Endothelial cell of umbilical vein (primary cell): ENCODE results near the gene EMB.

Experiments
- EZH2 ChIP-seq: IDR thresholded peaks from 2 replicates; pipeline ENCODE4 v1.6.1; 2012; ENCODE audit warnings: borderline replicate concordance, low read depth, mild to moderate bottlenecking, moderate library complexity, low read length, inconsistent platforms; ENCODE audit not compliant: severe bottlenecking
- POLR2A ChIP-seq: IDR thresholded peaks from 2 replicates; pipeline ENCODE4 v1.6.1; 2012; ENCODE audit warnings: low read depth, mild to moderate bottlenecking, control low read depth, low read length
- POLR2AphosphoS5 ChIP-seq: IDR thresholded peaks from 2 replicates; pipeline ENCODE4 v1.6.1; 2012; ENCODE audit warnings: low read depth, mild to moderate bottlenecking, control low read depth, low read length, moderate library complexity; ENCODE audit not compliant: insufficient read depth
- TF ChIP-seq, protein P1 (sequence below), 2 donors: IDR thresholded peaks; 1 replicate in 1 of 2; 2 replicates in 1 of 2; pipeline ENCODE4 v1.5.1; 2011; ENCODE audit warnings: low read length in 2 of 2, mild to moderate bottlenecking in 2 of 2, moderate library complexity in 2 of 2, control low read depth in 1 of 2, inconsistent platforms in 1 of 2, low read depth in 1 of 2; ENCODE audit not compliant: insufficient read depth in 1 of 2; ENCODE audit errors: extremely low read depth in 1 of 2

DNA sequence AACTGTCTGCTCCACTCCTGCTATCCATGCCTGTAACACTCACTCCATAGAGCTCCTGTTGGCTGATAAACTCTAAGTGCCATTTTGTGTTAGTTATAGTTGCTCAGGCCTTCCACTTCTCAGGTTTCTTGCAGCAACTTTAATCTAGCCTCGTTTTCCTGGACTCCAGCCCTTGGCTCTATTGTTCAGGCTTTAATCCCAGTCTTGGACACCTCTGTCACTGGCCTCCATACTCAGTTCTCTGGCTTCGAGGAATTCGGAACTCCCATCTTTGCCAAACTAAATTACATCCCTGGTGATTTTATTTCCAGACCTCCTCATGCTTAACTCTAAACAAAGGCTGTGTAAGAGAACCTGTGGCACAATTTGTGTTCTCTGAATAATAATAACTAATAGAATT is 39.8 kb downstream of the EMB start:
- TF ChIP-seq, protein P1, sequence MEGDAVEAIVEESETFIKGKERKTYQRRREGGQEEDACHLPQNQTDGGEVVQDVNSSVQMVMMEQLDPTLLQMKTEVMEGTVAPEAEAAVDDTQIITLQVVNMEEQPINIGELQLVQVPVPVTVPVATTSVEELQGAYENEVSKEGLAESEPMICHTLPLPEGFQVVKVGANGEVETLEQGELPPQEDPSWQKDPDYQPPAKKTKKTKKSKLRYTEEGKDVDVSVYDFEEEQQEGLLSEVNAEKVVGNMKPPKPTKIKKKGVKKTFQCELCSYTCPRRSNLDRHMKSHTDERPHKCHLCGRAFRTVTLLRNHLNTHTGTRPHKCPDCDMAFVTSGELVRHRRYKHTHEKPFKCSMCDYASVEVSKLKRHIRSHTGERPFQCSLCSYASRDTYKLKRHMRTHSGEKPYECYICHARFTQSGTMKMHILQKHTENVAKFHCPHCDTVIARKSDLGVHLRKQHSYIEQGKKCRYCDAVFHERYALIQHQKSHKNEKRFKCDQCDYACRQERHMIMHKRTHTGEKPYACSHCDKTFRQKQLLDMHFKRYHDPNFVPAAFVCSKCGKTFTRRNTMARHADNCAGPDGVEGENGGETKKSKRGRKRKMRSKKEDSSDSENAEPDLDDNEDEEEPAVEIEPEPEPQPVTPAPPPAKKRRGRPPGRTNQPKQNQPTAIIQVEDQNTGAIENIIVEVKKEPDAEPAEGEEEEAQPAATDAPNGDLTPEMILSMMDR (IDR thresholded peaks at IDR 0.05; ENCODE audit: extremely low read depth in 1 of 2, insufficient read depth in 1 of 2, low read depth in 1 of 2, low read length in 2 of 2) = no peak
- no peak for TF ChIP-seq POLR2A
- TF ChIP-seq EZH2 = no peak
- no peak for TF ChIP-seq POLR2AphosphoS5
